A673 (cell line): ENCODE results near the gene ABLIM3. TPM values are rescaled to one million over a fixed set of nuclear protein-coding genes. Genes with fewer than 3 reads are reported as not detected.

Experiments used
- BruUV-seq: library from RNA; stranded (reverse); fragments of 400-500 nt; replicated peaks from 2 replicates; lab custom pipeline; 2021; lab: Mats Ljungman, UMichigan
- CTCF ChIA-PET: fragments of 300-600 bp; sonication (Branson Sonifier 250); formaldehyde crosslinking; loops from one replicate; lab custom pipeline; 2022; ENCODE audit warnings: antibody characterized with exemption; lab: Charles Lee
- POLR2A ChIA-PET: fragments of 300-600 bp; sonication (Branson Sonifier 250); formaldehyde crosslinking; loops from one replicate; lab custom pipeline; 2022; ENCODE audit warnings: antibody characterized with exemption; ENCODE audit not compliant: low non-redundant PET; lab: Charles Lee
- DNase-seq: peaks from one replicate; pipeline ENCODE4 v3.0.0-alpha.2; 2015; ENCODE audit warnings: low spot score
- H3K27ac ChIP-seq: fragments of 200-600 bp; sonication (generic); 2 replicates; pipeline ENCODE4 v1.5.1; 2016; ENCODE audit warnings: mixed run types, low read depth, mild to moderate bottlenecking, mixed read lengths, antibody characterized with exemption, low read length; ENCODE audit not compliant: poor library complexity, severe bottlenecking
- H3K27me3 ChIP-seq: fragments of 200-600 bp; sonication (generic); replicated peaks from 2 replicates; pipeline ENCODE4 v1.6.1; 2017; ENCODE audit warnings: mixed run types, low read depth, mild to moderate bottlenecking, mixed read lengths, antibody characterized with exemption, low read length; ENCODE audit not compliant: insufficient read depth, poor library complexity
- H3K36me3 ChIP-seq: fragments of 200-600 bp; sonication (generic); 2 replicates; pipeline ENCODE4 v1.6.1; 2016; ENCODE audit warnings: mixed run types, mild to moderate bottlenecking, mixed read lengths, antibody characterized with exemption, low read length; ENCODE audit not compliant: insufficient read depth, poor library complexity, severe bottlenecking
- H3K4me1 ChIP-seq: fragments of 200-600 bp; sonication (generic); 2 replicates; pipeline ENCODE4 v1.6.1; 2017; ENCODE audit warnings: mixed run types, mild to moderate bottlenecking, mixed read lengths, antibody characterized with exemption, low read length; ENCODE audit not compliant: insufficient read depth, poor library complexity, severe bottlenecking
- H3K4me3 ChIP-seq: fragments of 200-600 bp; sonication (generic); 2 replicates; pipeline ENCODE4 v1.5.1; 2016; ENCODE audit warnings: low read depth, mixed run types, mild to moderate bottlenecking, mixed read lengths, low read length; ENCODE audit not compliant: poor library complexity, severe bottlenecking
- H3K9me3 ChIP-seq: fragments of 200-600 bp; sonication (generic); 2 replicates; pipeline ENCODE4 v1.6.1; 2016; ENCODE audit warnings: mixed run types, low read depth, mild to moderate bottlenecking, mixed read lengths, antibody characterized with exemption, low read length; ENCODE audit not compliant: poor library complexity, severe bottlenecking
- EZH2 ChIP-seq: fragments of 200-600 bp; sonication (generic); IDR thresholded peaks from 2 replicates; pipeline ENCODE4 v1.6.1; 2017; ENCODE audit warnings: borderline replicate concordance, low read depth, mild to moderate bottlenecking, mixed read lengths, antibody characterized with exemption, low read length; ENCODE audit not compliant: poor library complexity, severe bottlenecking
- intact Hi-C: fragments of 100-400 bp; cut with micrococcal nuclease; formaldehyde crosslinking; loops from one replicate; pipeline ENCODE4 v1.10.0; 2022; ENCODE audit not compliant: unreplicated experiment
- total RNA-seq: library from RNA; stranded (reverse); gene quantifications from 2 replicates; pipeline ENCODE4 v1.2.3, GENCODE V29; 2021
- TF ChIP-seq, protein P1 (sequence below): fragments of 300-800, 200-600 bp; sonication (generic); conservative IDR thresholded peaks from 2 replicates; pipeline ENCODE4 v1.5.1; 2017; ENCODE audit warnings: low read depth, mild to moderate bottlenecking, antibody characterized with exemption, low read length, moderate library complexity, mixed read lengths

Gene ABLIM3
- total RNA-seq, 1 experiment from 2014 or later = not detected

DNA sequence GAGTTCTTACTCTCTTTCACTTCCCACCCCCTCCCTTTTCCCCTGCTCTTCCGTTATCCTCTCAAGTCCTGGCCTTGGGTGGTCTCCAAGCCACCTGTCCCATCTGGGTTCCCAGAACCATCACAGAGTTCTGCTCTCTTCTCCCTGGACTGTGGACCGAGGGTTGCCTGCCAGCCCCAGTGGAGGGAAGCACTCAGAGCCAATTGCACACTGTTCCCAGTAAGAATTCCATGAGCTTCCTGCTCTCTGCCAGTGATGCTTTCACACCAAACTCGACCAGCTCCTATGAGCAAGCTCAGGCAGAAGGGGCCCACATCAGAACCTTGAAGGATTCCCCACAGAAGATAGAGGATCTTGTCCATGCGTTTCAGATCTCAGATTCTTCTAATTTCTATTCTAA lies 110.3 kb downstream of the ABLIM3 start:
- POLR2A ChIA-PET = no interaction called here
- intact Hi-C loops = no loop called here
- CTCF ChIA-PET = no interaction called here

GRCh38 chr5:149254506-149254905 lies 113.2 kb downstream of the ABLIM3 start:
- peak; percentile 15 for DNase-seq
- Histone ChIP-seq H3K36me3 (no peaks in the 10 kb centered on the region), H3K27ac (no peak overlapping the region), H3K4me1 (no peaks in the 10 kb centered on the region), H3K27me3 (peaks cover 51% of the 10 kb centered on the region), H3K4me3 (no peak overlapping the region), H3K9me3 (no peaks in the 10 kb centered on the region)
- no TSS peak for BruUV-seq
- TF ChIP-seq, protein P1, sequence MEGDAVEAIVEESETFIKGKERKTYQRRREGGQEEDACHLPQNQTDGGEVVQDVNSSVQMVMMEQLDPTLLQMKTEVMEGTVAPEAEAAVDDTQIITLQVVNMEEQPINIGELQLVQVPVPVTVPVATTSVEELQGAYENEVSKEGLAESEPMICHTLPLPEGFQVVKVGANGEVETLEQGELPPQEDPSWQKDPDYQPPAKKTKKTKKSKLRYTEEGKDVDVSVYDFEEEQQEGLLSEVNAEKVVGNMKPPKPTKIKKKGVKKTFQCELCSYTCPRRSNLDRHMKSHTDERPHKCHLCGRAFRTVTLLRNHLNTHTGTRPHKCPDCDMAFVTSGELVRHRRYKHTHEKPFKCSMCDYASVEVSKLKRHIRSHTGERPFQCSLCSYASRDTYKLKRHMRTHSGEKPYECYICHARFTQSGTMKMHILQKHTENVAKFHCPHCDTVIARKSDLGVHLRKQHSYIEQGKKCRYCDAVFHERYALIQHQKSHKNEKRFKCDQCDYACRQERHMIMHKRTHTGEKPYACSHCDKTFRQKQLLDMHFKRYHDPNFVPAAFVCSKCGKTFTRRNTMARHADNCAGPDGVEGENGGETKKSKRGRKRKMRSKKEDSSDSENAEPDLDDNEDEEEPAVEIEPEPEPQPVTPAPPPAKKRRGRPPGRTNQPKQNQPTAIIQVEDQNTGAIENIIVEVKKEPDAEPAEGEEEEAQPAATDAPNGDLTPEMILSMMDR = no peak
- TF ChIP-seq EZH2 = no peak
- intact Hi-C loops = no loop called here
- ChIA-PET POLR2A (no interaction called here), CTCF (no interaction called here)

More for the DNA sequence above, 110.3 kb downstream of the ABLIM3 start:
- Histone ChIP-seq H3K27me3 (peaks cover 38% of the 10 kb centered on the region), H3K36me3 (no peaks in the 10 kb centered on the region), H3K9me3 (no peaks in the 10 kb centered on the region), H3K4me1 (no peaks in the 10 kb centered on the region), H3K4me3 (no peak overlapping the region), H3K27ac (no peak overlapping the region)
- no TSS peak for BruUV-seq
- DNase-seq = no peak
- no peak for TF ChIP-seq EZH2
- TF ChIP-seq, protein P1 = no peak

- Histone ChIP-seq H3K27me3 (peaks cover 54% of the 10 kb centered on the region), H3K4me1 (no peaks in the 10 kb centered on the region), H3K4me3 (no peak overlapping the region), H3K36me3 (no peaks in the 10 kb centered on the region), H3K27ac (no peak overlapping the region), H3K9me3 (no peaks in the 10 kb centered on the region)
- intact Hi-C loops = no loop called here
- no peak for TF ChIP-seq EZH2
- TF ChIP-seq, protein P1 = no peak
- no peak for DNase-seq
- CTCF ChIA-PET = no interaction called here
- POLR2A ChIA-PET = no interaction called here
- no TSS peak for BruUV-seq
These were observed 115.2 kb downstream of the ABLIM3 start for GRCh38 chr5:149256451-149256850.
